ENCODE results near the gene TCP11L1.

TCP11L1 gene

GRCh38 chr11:33083918-33084317 lies 44.5 kb downstream of the TCP11L1 start:
- 100% methylated on average over 1 of the region's 1 CpG for WGBS
- H4K91ac ChIP-seq (ENCODE audit: low read length): no peak overlapping the region
- H3K9ac ChIP-seq (ENCODE audit: low read length): no peak overlapping the region
- H2BK12ac ChIP-seq (ENCODE audit: low read length in 2 of 2): no peak overlapping the region
- no peak overlapping the region for H2BK5ac ChIP-seq (ENCODE audit: low read depth, low read length, poor library complexity, severe bottlenecking)
- no peak overlapping the region for H2BK120ac ChIP-seq (ENCODE audit: low read depth, low read length)
- H3K9me3 ChIP-seq (ENCODE audit: control insufficient read depth, low read length): no peaks in the 10 kb centered on the region
- no peak for DNase-seq
- no peak overlapping the region for H3K23ac ChIP-seq (ENCODE audit: low read length in 2 of 2)
- no peak overlapping the region for H2AK5ac ChIP-seq (ENCODE audit: low read length, severe bottlenecking)
- peaks cover 29 to 89% of the 10 kb centered on the region in 2 experiments for H3K36me3 ChIP-seq (ENCODE audit: control insufficient read depth in 1 of 2, insufficient read depth in 2 of 2, low read depth in 1 of 2, low read length in 2 of 2)
- H3K79me1 ChIP-seq (replicated peaks; ENCODE audit: low read length, poor library complexity, severe bottlenecking): peaks cover 7% of the 10 kb centered on the region
- no peak overlapping the region for H3K4ac ChIP-seq (ENCODE audit: low read depth in 1 of 2, low read length in 2 of 2)
- H2AFZ ChIP-seq (ENCODE audit: low read depth, low read length): no peak overlapping the region
- H3K4me2 ChIP-seq (ENCODE audit: low read length, poor library complexity, severe bottlenecking): no peak overlapping the region
- H3K27ac ChIP-seq (ENCODE audit: low read length, poor library complexity, severe bottlenecking): no peak overlapping the region
- no peak overlapping the region for H3K4me3 ChIP-seq (ENCODE audit: insufficient read depth in 1 of 2, low read depth in 1 of 2, low read length in 2 of 2)
- no peak overlapping the region for H3K14ac ChIP-seq (ENCODE audit: low read length in 2 of 2)
- H3K27me3 ChIP-seq (ENCODE audit: control insufficient read depth in 1 of 2, insufficient read depth in 1 of 2, low read length in 2 of 2): no peaks in the 10 kb centered on the region
- no peak overlapping the region for H3K18ac ChIP-seq (ENCODE audit: low read depth in 1 of 2, low read length in 2 of 2)
- H4K8ac ChIP-seq (ENCODE audit: low read length): no peak overlapping the region
- H2BK15ac ChIP-seq (ENCODE audit: low read depth, poor library complexity, severe bottlenecking): no peak overlapping the region
- H3K4me1 ChIP-seq (ENCODE audit: control insufficient read depth, insufficient read depth, low read depth, low read length): no peaks in the 10 kb centered on the region

- no peak overlapping the region for H3K9ac ChIP-seq (ENCODE audit: low read length)
- no peak overlapping the region for H3K18ac ChIP-seq (ENCODE audit: low read depth in 1 of 2, low read length in 2 of 2)
- H4K8ac ChIP-seq (ENCODE audit: low read length): no peak overlapping the region
- H3K36me3 ChIP-seq (ENCODE audit: control insufficient read depth in 1 of 2, insufficient read depth in 2 of 2, low read depth in 1 of 2, low read length in 2 of 2): peaks cover 23 to 89% of the 10 kb centered on the region in 2 experiments
- H2BK12ac ChIP-seq (ENCODE audit: low read length in 2 of 2): no peak overlapping the region
- no peak overlapping the region for H2BK15ac ChIP-seq (ENCODE audit: low read depth, poor library complexity, severe bottlenecking)
- no peak overlapping the region for H2AFZ ChIP-seq (ENCODE audit: low read depth, low read length)
- no peak overlapping the region for H3K14ac ChIP-seq (ENCODE audit: low read length in 2 of 2)
- no peak for DNase-seq
- no peak overlapping the region for H3K27ac ChIP-seq (ENCODE audit: low read length, poor library complexity, severe bottlenecking)
- no peak overlapping the region for H2BK5ac ChIP-seq (ENCODE audit: low read depth, low read length, poor library complexity, severe bottlenecking)
- no peak overlapping the region for H4K91ac ChIP-seq (ENCODE audit: low read length)
- H3K4me2 ChIP-seq (ENCODE audit: low read length, poor library complexity, severe bottlenecking): no peak overlapping the region
- no peaks in the 10 kb centered on the region for H3K9me3 ChIP-seq (ENCODE audit: control insufficient read depth, low read length)
- no peaks in the 10 kb centered on the region for H3K4me1 ChIP-seq (ENCODE audit: control insufficient read depth, insufficient read depth, low read depth, low read length)
- H2AK5ac ChIP-seq (ENCODE audit: low read length, severe bottlenecking): no peak overlapping the region
- peaks cover 3% of the 10 kb centered on the region for H3K79me1 ChIP-seq (replicated peaks; ENCODE audit: low read length, poor library complexity, severe bottlenecking)
- no peak overlapping the region for H3K4ac ChIP-seq (ENCODE audit: low read depth in 1 of 2, low read length in 2 of 2)
- no peak overlapping the region for H2BK120ac ChIP-seq (ENCODE audit: low read depth, low read length)
- WGBS: 78% methylated on average over 1 of the region's 1 CpG
- H3K4me3 ChIP-seq (ENCODE audit: insufficient read depth in 1 of 2, low read depth in 1 of 2, low read length in 2 of 2): no peak overlapping the region
- no peaks in the 10 kb centered on the region for H3K27me3 ChIP-seq (ENCODE audit: control insufficient read depth in 1 of 2, insufficient read depth in 1 of 2, low read length in 2 of 2)
- H3K23ac ChIP-seq (ENCODE audit: low read length in 2 of 2): no peak overlapping the region
Measured at GRCh38 chr11:33086017-33086416, 46.6 kb downstream of the TCP11L1 start.

DNA sequence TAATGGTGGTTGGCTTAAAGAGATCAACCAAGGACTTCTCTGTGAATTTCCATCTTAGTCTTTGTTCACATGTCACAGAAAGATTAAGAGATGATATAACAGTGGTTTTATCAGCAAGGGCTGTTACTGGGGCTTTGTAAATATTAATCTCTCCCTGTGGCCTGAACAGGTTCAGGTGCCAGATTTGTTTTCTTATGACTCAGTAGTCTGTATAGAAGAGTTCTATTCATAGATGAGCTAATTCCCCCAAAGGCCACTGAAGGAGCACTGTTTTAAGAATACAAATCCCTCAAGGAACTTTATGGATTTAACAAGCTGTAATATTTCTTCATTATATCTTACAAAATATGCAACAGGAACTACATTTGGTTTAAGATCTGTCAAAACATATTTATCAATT lies 50.4 kb downstream of the TCP11L1 start:
- Histone ChIP-seq H3K27me3 (ENCODE audit: control insufficient read depth in 1 of 2, insufficient read depth in 1 of 2, low read length in 2 of 2) (no peaks in the 10 kb centered on the region), H2BK120ac (ENCODE audit: low read depth, low read length) (no peak overlapping the region), H3K9me3 (ENCODE audit: control insufficient read depth, low read length) (no peaks in the 10 kb centered on the region), H3K4me3 (ENCODE audit: insufficient read depth in 1 of 2, low read depth in 1 of 2, low read length in 2 of 2) (no peak overlapping the region), H3K18ac (ENCODE audit: low read depth in 1 of 2, low read length in 2 of 2) (no peak overlapping the region), H2AFZ (ENCODE audit: low read depth, low read length) (no peak overlapping the region), H3K4me1 (ENCODE audit: control insufficient read depth, insufficient read depth, low read depth, low read length) (no peaks in the 10 kb centered on the region), H2BK5ac (ENCODE audit: low read depth, low read length, poor library complexity, severe bottlenecking) (no peak overlapping the region), H3K4ac (ENCODE audit: low read depth in 1 of 2, low read length in 2 of 2) (no peak overlapping the region), H3K4me2 (ENCODE audit: low read length, poor library complexity, severe bottlenecking) (no peak overlapping the region), H3K9ac (ENCODE audit: low read length) (no peak overlapping the region), H3K36me3 (ENCODE audit: control insufficient read depth in 1 of 2, insufficient read depth in 2 of 2, low read depth in 1 of 2, low read length in 2 of 2) (peaks cover 6 to 81% of the 10 kb centered on the region in 2 experiments), H2BK12ac (ENCODE audit: low read length in 2 of 2) (no peak overlapping the region), H3K27ac (ENCODE audit: low read length, poor library complexity, severe bottlenecking) (no peak overlapping the region), H3K23ac (ENCODE audit: low read length in 2 of 2) (no peak overlapping the region), H3K14ac (ENCODE audit: low read length in 2 of 2) (no peak overlapping the region), H4K91ac (ENCODE audit: low read length) (no peak overlapping the region), H4K8ac (ENCODE audit: low read length) (no peak overlapping the region), H2BK15ac (ENCODE audit: low read depth, poor library complexity, severe bottlenecking) (no peak overlapping the region), H2AK5ac (ENCODE audit: low read length, severe bottlenecking) (no peak overlapping the region), H3K79me1 (replicated peaks; ENCODE audit: low read length, poor library complexity, severe bottlenecking) (peaks cover 1% of the 10 kb centered on the region)
- peak; percentile 21 for DNase-seq

DNA sequence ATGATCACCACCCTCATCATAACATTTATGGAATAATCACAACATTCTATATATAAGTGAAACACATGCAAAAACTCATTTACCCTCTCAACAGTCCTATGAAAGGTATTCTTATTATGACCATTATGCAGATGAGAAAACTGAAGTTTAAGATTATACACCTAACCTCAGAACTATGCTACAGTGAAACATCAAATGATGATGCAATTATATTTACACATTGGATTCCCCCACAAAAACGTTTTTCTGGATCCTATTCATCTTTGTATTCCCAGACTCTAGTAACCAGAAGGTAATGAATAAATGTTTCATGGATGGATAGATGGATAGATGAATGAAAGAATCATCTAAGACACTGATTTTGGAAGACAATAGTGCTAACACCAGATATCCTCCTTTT lies 54.8 kb downstream of the TCP11L1 start:
- Histone ChIP-seq H3K27ac (ENCODE audit: low read length, poor library complexity, severe bottlenecking) (no peak overlapping the region), H3K4me2 (ENCODE audit: low read length, poor library complexity, severe bottlenecking) (no peak overlapping the region)
- no CpG with 5 or more reads among the region's 1 CpG for WGBS

More for the DNA sequence above, 54.8 kb downstream of the TCP11L1 start:
- H2BK15ac ChIP-seq (ENCODE audit: low read depth, poor library complexity, severe bottlenecking): no peak overlapping the region
- no peak overlapping the region for H3K4me3 ChIP-seq (ENCODE audit: insufficient read depth in 1 of 2, low read depth in 1 of 2, low read length in 2 of 2)
- H3K36me3 ChIP-seq (ENCODE audit: control insufficient read depth in 1 of 2, insufficient read depth in 2 of 2, low read depth in 1 of 2, low read length in 2 of 2): peaks cover 0 to 80% of the 10 kb centered on the region in 2 experiments
- H3K14ac ChIP-seq (ENCODE audit: low read length in 2 of 2): no peak overlapping the region
- no peaks in the 10 kb centered on the region for H3K27me3 ChIP-seq (ENCODE audit: control insufficient read depth in 1 of 2, insufficient read depth in 1 of 2, low read length in 2 of 2)
- no peak overlapping the region for H3K18ac ChIP-seq (ENCODE audit: low read depth in 1 of 2, low read length in 2 of 2)
- H2BK12ac ChIP-seq (ENCODE audit: low read length in 2 of 2): no peak overlapping the region
- no peak overlapping the region for H2AK5ac ChIP-seq (ENCODE audit: low read length, severe bottlenecking)
- no peak overlapping the region for H3K23ac ChIP-seq (ENCODE audit: low read length in 2 of 2)
- H3K9ac ChIP-seq (ENCODE audit: low read length): no peak overlapping the region
- H2BK120ac ChIP-seq (ENCODE audit: low read depth, low read length): no peak overlapping the region
- no peak for DNase-seq
- no peak overlapping the region for H2BK5ac ChIP-seq (ENCODE audit: low read depth, low read length, poor library complexity, severe bottlenecking)
- no peaks in the 10 kb centered on the region for H3K4me1 ChIP-seq (ENCODE audit: control insufficient read depth, insufficient read depth, low read depth, low read length)
- no peak overlapping the region for H2AFZ ChIP-seq (ENCODE audit: low read depth, low read length)
- no peaks in the 10 kb centered on the region for H3K9me3 ChIP-seq (ENCODE audit: control insufficient read depth, low read length)
- no peak overlapping the region for H3K4ac ChIP-seq (ENCODE audit: low read depth in 1 of 2, low read length in 2 of 2)
- no peak overlapping the region for H4K91ac ChIP-seq (ENCODE audit: low read length)
- H3K79me1 ChIP-seq (replicated peaks; ENCODE audit: low read length, poor library complexity, severe bottlenecking): no peaks in the 10 kb centered on the region
- no peak overlapping the region for H4K8ac ChIP-seq (ENCODE audit: low read length)
